Measurements from ENCODE around the gene HSDL2. TPM values are rescaled to one million over a fixed set of nuclear protein-coding genes. Genes with fewer than 3 reads are reported as not detected.

The HSDL2 gene
- total and polyA plus RNA-seq, 10 of the 15 experiments (the other 5 are each of a cell fraction or from before 2014, with no cell fraction given), result 20.9 to 46.1 (median 27.0) TPM

DNA sequence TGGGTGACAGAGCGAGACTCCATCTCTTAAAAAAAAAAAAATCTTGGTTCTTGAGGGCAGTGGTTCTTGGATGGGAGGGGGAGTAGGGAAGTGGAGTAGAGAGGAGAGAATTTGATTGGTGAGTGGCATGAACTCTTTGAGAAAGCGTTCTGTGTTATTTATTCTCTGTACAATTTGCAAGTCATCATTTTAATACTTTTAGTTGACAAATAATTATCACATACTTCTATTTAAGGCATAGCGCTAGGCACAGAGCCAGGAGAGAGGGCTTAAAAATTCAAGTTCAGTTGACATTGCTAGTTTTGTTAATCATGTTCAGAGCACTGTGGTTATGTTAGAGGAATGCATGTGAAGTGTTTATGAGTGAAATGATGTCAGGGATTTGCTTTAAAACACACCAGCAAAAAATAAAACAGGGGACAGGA, 24.6 kb downstream of the HSDL2 start (continued):
- TF ChIP-seq MYC (IDR thresholded peaks at IDR 0.05; ENCODE audit: insufficient read depth, insufficient read length, insufficient replicate concordance, low read length, severe bottlenecking), result no peak
- TF ChIP-seq FOXK2 (IDR thresholded peaks at IDR 0.05), result no peak
- no peak for TF ChIP-seq PAX5 (IDR thresholded peaks at IDR 0.05; ENCODE audit: borderline replicate concordance, low read depth, low read length)
- TF ChIP-seq CEBPB (IDR thresholded peaks at IDR 0.05; ENCODE audit: borderline replicate concordance in 1 of 2, low read depth in 2 of 2, low read length in 2 of 2), result no peak

- Histone ChIP-seq H3K79me2 (ENCODE audit: control insufficient read depth, insufficient read depth, low read length) (no peaks in the 10 kb centered on the region), H3K27ac (ENCODE audit: control insufficient read depth, insufficient read depth) (no peak overlapping the region), H2AFZ (ENCODE audit: control insufficient read depth, low read depth, low read length) (no peak overlapping the region), H3K36me3 (ENCODE audit: control insufficient read depth in 2 of 2, insufficient read depth in 2 of 2, low read length in 1 of 2) (peaks cover 0 to 6% of the 10 kb centered on the region in 2 experiments; a peak in 1 of 4 replicates), H3K4me1 (ENCODE audit: control insufficient read depth, insufficient read depth, low read length) (no peaks in the 10 kb centered on the region), H4K20me1 (ENCODE audit: control insufficient read depth, insufficient read depth) (no peaks in the 10 kb centered on the region), H3K27me3 (replicated peaks in 1 of 2; ENCODE audit: control insufficient read depth in 2 of 2, insufficient read depth in 2 of 2, low read length in 1 of 2) (no peaks in the 10 kb centered on the region), H3K9me3 (replicated peaks; ENCODE audit: control insufficient read depth, insufficient read depth, low read length) (no peaks in the 10 kb centered on the region), H3K4me2 (ENCODE audit: control insufficient read depth, insufficient read depth) (no peak overlapping the region), H3K9ac (ENCODE audit: control insufficient read depth, insufficient read depth, low read length) (no peak overlapping the region), H3K4me3 (no peak overlapping the region)
- no peak for FAIRE-seq
- POLR2A ChIA-PET, result interaction anchor here (0.9 kb wide), 1 partner anchor 8 kb away, joined by 3 read pairs; no protein-coding TSS in a partner anchor
- RAD21 ChIA-PET (ENCODE audit: unreplicated experiment), result no interaction called here
- intact Hi-C loops (cut with micrococcal nuclease; ENCODE audit: unreplicated experiment) (no loop called here), in situ Hi-C loops (cut with MboI) (no loop called here)
- no TSS peak for BruUV-seq (replicated peaks)
- WGBS (ENCODE audit: insufficient coverage, insufficient replicate concordance, low lambda C conversion rate, missing lambda C conversion rate), result 99% methylated on average over 3 of the region's 3 CpGs
- CTCF ChIA-PET, result no interaction called here
- DNase-seq (ENCODE audit: low read depth, low spot score), result no peak
- ATAC-seq, result no peak
- SMC1A ChIA-PET (ENCODE audit: uncharacterized antibody, unreplicated experiment), result no interaction called here
- TF ChIP-seq BHLHE40 (IDR thresholded peaks at IDR 0.05; ENCODE audit: borderline replicate concordance in 1 of 2, low read depth in 2 of 2, low read length in 1 of 2), result no peak
- no peak for TF ChIP-seq NR2C1 (IDR thresholded peaks at IDR 0.05)
- TF ChIP-seq EED (IDR thresholded peaks at IDR 0.05; ENCODE audit: low read depth), result no peak
- TF ChIP-seq HDAC2 (IDR thresholded peaks at IDR 0.05), result no peak
- TF ChIP-seq BRCA1 (IDR thresholded peaks at IDR 0.05; ENCODE audit: low read depth, low read length), result no peak
- no peak for TF ChIP-seq FOS (IDR thresholded peaks at IDR 0.05; ENCODE audit: borderline replicate concordance, extremely low read depth, insufficient read length)
- TF ChIP-seq RFX5 (IDR thresholded peaks at IDR 0.05; ENCODE audit: low read depth, low read length), result no peak
- no peak for TF ChIP-seq MXI1 (IDR thresholded peaks at IDR 0.05; ENCODE audit: low read depth, low read length)
- no peak for TF ChIP-seq IRF3 (IDR thresholded peaks at IDR 0.05)
- TF ChIP-seq SIN3A (IDR thresholded peaks at IDR 0.05; ENCODE audit: low read depth, low read length), result no peak
- TF ChIP-seq, protein P1, sequence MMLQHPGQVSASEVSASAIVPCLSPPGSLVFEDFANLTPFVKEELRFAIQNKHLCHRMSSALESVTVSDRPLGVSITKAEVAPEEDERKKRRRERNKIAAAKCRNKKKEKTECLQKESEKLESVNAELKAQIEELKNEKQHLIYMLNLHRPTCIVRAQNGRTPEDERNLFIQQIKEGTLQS (IDR thresholded peaks at IDR 0.05; ENCODE audit: borderline replicate concordance, extremely low read depth, low read depth, low read length), result no peak
- TF ChIP-seq, protein P2, sequence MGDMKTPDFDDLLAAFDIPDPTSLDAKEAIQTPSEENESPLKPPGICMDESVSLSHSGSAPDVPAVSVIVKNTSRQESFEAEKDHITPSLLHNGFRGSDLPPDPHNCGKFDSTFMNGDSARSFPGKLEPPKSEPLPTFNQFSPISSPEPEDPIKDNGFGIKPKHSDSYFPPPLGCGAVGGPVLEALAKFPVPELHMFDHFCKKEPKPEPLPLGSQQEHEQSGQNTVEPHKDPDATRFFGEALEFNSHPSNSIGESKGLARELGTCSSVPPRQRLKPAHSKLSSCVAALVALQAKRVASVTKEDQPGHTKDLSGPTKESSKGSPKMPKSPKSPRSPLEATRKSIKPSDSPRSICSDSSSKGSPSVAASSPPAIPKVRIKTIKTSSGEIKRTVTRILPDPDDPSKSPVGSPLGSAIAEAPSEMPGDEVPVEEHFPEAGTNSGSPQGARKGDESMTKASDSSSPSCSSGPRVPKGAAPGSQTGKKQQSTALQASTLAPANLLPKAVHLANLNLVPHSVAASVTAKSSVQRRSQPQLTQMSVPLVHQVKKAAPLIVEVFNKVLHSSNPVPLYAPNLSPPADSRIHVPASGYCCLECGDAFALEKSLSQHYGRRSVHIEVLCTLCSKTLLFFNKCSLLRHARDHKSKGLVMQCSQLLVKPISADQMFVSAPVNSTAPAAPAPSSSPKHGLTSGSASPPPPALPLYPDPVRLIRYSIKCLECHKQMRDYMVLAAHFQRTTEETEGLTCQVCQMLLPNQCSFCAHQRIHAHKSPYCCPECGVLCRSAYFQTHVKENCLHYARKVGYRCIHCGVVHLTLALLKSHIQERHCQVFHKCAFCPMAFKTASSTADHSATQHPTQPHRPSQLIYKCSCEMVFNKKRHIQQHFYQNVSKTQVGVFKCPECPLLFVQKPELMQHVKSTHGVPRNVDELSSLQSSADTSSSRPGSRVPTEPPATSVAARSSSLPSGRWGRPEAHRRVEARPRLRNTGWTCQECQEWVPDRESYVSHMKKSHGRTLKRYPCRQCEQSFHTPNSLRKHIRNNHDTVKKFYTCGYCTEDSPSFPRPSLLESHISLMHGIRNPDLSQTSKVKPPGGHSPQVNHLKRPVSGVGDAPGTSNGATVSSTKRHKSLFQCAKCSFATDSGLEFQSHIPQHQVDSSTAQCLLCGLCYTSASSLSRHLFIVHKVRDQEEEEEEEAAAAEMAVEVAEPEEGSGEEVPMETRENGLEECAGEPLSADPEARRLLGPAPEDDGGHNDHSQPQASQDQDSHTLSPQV (IDR thresholded peaks at IDR 0.05), result no peak
- no peak for TF ChIP-seq SP1 (IDR thresholded peaks at IDR 0.05; ENCODE audit: low read depth, low read length)
- TF ChIP-seq POLR2AphosphoS5 (IDR thresholded peaks at IDR 0.05; ENCODE audit: low read length), result no peak
- TF ChIP-seq FOXM1 (IDR thresholded peaks at IDR 0.05; ENCODE audit: low read depth, low read length), result no peak
- TF ChIP-seq ASH2L (IDR thresholded peaks at IDR 0.05; ENCODE audit: borderline replicate concordance, low read depth), result no peak
These were observed 28.4 kb downstream of the HSDL2 start for GRCh38 chr9:112408275-112408674.
